NCI-H345 treated with DMSO at 0.1 percent for 48 hours (cell line): ENCODE results near the gene RBPMS2.

Experiments
- DNase-seq: peaks from one replicate; lab custom pipeline; 2025; ENCODE audit not compliant: unreplicated experiment; lab: John Stamatoyannopoulos, UW

The RBPMS2 gene

DNA sequence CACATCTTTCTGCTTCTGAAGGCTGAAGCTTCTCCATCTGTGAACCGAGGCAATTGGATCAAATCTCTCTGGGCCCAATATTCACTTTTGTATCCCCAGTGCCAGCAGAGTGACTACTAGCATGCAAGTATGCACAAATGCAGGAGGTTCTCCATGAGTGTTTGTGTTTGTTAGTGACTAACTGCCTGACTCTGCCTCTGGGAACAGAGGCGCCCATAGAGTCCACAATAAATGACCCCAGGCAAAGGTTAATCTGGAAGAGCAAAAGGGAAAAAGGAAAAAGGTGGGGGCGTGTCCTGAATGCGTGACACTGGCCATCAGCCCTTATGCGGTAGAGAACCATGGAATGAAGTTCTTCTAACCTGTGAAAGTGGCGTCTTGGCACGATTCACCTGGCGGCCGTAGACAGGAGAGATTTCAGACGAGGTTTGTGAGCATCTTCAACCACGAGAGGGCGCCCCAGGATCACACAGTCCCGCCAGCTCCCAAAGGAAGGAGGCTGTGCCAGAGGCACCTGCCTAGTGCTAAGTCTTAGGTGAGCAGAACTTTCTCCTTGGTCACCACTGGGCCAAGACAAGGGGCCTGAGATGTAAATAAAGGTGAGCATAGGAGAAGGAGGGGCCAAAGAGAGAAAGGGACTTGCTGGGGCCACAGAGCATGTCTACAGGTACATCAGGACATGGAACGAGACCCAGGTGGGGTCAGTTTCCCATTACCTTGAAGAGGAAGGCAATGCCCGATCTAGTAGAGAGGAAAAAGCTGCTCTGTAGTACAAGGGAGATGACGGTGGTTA lies 44.2 kb downstream of the RBPMS2 start:
- peak; percentile 27 for DNase-seq

DNA sequence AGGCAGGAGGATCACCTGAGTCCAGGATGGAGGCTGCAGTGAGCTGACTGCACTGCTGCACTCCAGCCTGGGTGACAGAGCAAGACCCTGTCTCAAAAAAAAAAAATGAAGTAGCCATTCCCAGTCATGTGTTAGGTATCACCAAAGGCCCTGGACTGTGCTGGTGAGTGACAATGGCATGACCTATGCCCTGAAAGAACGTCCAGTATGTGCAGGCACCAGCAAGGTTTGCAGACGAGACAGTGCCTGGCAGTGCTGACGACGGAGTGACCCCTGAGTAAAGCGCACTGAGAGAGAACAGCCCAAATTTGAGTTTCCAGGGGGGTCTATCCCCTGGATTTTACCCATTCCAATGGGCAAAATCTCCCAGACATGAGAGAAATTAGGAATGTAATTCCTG lies 45.2 kb downstream of the RBPMS2 start:
- DNase-seq: no peak

DNA sequence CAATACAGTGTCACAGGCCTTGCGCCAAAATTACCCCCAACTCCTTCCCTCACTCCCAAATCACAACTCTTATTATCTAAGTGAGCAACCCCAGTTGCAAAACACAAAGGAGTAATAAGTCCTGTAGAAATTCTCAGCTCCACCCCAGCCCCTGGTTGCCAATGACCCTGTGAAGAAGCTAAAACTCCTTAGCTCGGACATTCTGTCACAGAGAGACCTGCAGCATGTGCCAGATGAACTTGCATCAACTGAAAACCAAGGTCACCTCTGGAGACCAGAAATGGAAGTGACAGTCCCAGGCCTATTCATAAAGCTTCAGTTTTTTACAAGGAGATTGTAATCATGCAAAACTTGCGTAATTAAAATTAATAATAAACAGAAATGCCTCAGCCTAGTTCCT lies 55.2 kb downstream of the RBPMS2 start:
- DNase-seq: no peak

DNA sequence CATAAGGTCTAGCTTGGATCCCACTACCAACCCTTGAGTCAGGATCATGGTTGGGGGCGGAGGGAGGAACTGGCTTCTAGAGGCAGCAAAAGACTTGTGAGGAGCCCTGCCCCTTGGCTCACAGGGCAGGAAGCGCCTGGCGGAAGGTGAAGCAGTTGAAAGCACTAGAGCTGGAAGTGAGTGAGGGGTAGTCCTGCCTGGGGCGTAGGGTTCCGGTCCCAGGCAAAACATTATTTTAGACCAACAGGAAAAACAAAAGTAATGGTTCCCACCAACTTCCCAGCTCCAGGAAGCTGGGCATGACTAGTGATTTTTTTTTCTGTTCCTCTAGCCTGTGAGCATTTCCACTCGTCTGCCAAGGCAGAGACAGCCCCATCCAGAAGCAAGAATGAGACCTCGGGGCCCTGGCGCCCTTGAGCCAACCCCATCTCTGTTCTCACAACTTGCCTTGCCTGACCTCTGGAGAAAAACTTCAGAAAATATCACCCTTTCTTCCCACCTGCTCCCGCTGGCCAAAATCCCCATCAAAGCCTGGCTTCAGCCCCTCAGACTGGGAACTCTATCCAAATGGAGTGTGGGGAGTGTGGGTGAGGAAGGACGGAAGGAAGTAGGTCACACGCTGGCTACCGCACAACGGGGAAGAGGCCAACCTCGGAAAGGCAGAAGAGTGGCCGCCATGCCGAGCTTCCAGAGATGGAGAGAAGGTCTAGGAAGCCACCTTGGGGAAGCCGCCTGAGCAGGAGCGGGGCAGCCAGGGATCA lies 57.5 kb downstream of the RBPMS2 start:
- DNase-seq: no peak

DNA sequence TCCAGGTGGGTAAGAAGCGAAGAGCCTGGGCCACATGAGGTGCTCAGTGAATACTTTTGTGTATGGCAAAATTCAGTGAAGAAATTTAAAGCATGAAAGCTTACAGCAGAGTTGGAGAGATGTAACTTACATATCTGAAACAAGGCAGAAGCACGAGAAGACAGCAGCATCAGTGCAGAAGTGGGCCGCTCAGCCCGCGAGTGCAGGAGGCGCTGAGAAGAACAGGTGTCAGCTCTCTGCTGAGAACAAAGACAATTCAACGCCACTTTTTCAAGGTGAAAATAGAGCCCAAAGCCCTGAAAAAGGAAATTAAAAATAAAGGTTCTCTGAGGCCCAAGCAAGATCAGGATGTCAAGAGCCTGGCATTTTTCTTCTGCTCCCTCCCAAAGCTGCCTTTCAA lies 58.3 kb downstream of the RBPMS2 start:
- DNase-seq: no peak

DNA sequence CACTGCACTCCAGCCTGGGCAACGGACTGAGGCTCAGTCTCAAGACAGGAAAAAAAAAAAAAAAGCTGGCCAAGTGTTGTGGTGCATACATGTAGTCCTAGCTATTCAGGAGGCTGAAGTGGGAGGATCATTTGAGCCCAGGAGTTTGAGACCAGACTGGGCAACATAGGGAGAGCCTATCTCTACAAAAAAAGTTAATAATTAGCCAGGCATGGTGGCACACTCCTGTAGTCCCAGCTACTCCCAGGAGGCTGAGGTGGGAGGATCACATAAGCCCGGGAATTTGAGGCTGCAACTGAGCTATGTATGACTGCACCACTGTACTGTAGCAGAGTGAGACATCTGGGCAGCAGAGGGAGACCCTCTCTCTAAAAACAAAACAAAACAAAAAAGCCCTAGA lies 58.9 kb downstream of the RBPMS2 start:
- DNase-seq: no peak

DNA sequence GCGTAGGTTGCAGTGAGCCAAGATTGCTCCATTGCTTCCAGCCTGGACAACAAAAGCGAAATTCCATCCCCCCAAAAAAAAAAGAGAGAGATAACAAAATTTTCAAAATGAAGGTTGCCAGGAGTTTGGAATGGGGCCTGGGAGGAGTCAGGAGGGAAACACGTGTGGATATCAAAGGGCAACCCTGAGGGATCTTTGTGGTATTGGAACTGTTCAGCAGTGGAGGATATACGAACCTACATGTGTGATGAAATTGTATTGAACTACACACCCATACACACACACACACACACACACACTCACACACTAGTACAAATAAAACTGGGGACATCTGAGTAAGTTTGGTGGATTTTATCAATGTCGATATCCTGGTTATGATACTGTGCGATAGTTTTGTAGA lies 61.8 kb downstream of the RBPMS2 start:
- no peak for DNase-seq

DNA sequence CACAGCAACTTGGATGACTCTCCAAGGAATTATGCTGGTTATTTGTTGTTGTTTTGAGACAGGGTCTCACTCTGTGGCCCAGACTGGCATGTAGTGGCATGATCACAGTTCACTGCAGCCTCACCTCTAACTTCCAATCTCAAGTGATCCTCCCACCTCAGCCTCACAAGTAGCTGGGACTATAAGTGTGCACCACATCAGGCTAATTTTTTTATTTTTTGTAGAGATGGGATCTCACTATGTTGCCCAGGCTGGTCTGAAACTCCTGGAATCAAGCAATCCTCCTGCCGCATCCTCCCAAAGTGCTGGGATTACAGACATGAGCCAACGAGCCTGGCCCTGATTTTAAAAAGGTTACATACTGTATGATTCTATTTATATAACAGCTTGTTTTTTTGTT lies 63.0 kb downstream of the RBPMS2 start:
- no peak for DNase-seq

DNA sequence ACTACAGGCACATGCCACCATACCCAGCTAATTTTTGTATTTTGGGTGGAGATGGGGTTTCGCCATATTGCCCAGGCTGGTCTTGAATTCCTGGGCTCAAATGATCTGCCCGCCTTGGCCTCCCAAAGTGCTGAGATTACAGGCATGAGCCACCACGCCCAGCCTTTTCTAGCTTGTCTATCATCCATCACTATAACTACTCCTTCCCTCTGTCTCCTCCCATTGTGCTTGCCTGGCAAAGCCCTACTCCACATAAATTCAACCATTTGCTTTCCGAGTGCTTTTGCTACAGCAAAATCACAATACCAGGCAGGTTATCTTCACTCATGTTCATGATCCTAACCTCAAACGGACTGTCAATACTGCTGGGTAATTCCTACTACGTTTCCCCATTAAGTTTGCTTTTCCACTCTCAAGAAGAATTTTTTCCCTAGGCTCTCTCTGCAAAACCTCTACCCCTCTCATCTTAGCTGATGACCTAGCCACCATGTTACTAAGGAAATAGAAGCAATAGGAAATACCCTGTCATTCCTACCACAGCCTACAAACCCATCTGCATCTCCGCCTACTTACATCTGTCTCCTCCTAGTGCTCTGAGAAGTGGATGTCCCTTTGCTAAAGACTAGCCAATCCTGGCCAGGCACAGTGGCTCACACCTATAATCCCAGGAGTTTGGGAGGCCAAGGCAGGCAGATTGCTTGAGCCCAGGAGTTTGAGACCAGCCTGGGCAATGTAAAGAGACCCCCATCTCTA lies 64.5 kb downstream of the RBPMS2 start:
- no peak for DNase-seq

DNA sequence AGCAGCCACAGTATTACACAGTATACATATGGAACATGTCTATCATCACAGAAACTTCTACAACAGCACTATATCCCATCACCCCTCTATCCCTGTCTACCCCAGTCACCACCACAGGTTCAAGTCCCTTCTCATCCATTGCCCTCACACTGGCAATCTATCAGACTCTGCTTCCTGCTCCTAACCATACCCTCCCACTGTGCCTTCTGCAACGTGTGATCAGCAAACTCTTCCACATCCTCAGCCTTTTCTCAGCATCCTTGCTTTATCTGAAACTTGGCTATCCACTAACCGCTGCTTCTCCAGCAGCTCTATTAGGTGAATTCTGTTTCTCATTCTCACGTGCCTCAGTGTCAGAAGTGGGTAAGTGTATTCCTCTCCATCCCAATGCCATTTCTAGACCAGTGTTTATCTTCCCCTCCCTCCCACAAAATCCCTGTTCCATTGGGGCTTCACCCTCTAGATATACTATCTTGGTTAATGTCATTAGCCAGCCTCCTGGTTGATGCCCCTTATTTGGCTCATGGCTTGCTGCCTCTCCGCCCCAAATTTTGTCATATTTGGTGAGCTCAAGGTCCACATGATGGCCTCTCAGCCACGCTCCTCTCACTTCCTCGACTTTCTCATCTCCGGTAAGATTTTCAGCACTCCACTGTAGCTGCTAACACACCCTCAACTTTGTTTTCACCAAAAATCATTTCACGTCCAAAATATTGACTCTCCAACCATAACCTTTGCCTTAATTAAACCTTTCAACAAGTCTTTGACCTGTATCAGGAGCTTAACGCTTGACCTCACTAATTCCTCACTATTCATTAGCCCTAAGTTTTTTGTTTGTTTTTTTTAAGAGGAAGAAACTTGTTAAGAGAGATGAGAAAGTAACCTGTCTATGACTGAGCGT lies 69.1 kb downstream of the RBPMS2 start:
- no peak for DNase-seq

DNA sequence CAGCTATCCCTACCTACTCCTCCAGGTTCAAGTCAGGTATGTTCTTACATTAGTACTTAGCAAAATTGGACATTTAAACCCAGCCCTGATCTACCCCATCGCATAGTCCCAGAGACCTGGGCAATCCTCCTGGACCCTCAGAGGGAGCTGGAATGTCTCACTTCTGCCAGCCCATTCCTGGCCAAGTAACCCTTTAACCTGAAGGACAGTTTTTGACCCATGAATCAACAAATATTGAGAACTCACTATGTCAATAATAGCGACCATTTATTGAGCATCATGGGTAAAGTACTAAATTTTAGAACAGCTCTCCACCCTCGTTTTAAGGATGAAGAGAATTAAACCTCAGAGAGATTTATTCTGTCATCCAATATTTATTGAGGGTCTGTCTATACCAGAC lies 70.4 kb downstream of the RBPMS2 start:
- DNase-seq: no peak

DNA sequence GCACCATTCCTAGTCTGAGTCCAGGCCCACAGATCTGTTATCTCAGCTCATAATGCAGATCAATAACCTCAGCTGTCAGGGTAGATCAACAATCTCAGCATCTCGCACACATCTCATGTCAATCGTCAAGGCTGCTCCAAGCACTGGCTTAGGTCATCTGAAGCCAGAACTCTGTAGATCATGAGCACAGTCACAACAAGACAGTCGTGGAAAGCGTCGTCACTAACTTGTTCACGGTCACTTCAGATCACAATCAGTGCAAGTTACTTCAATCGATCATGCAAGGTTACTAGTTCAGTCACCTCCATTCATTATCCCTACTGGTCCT lies 71.8 kb downstream of the RBPMS2 start:
- no peak for DNase-seq

DNA sequence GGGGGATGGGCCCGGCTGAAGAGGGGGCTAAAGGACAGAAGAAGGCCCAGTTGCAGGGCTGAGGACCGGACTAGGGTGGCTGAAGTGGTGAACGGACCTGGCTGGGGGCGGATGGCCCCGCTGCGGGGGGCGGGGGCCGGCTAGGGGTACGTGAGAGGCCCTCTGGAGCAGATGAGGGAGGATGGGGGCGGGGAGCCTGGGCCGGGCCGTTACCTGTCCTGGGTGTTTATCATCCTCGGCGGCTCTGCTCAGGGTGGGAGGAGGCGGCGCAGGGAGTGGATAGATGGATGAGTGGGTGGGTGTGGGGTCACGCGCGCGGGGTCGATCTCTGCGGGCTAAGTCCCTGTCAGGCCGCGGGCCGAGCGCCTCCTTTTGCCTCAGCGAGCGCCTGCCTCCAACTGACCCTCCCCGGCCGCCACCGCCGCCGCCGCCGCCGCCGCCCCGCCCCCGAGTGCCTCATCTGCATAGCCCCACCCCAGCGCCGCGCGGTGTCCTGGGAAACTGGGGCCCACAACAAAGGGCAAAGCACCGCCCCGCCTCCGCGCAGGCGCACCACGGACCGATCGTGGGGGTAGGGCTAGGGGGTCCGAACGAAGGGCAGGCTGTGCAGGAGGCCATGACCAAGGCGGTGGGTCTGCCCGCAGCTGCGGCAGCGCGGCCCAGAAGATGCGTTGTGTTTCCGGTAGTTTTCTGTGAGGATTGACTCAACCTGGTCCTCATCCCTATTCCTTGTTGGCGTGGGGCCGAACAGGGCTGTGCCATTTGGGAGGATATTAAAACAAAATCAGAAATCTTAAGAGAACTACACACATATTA lies 72.4 kb downstream of the RBPMS2 start:
- DNase-seq: peak; percentile 79

DNA sequence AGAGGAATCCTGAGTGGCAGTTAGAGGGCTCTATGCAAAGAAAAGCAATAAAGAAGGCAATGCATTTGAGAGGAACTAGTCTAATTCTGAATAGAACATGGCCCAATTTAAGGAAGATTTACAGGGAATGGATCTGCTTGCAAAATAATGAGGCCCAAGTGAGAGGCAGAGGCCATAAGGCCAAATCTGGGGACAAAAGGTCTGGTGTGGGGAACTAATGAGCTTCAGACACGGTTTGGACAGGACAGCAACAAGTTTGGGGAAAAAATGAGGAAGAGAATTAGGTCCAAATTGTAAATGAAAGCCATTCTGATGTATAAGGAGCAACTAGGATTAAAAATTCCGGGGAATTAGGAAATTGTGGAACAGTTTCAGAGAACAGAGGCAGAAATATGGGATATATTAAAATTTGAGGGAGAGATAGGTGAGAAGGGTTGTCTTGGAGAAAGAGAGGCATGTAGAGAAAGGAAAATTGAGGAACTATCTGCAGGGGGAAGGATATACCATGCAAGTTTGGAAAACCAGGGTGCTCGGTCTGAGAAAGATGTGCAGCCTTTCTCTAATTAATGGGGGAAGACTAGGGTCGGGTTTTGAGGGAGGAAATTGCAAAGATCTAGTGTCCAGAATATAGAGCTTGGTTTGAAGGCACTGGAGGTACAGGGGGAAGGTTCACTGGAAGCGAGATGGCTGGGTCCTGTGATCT lies 73.8 kb downstream of the RBPMS2 start:
- no peak for DNase-seq

DNA sequence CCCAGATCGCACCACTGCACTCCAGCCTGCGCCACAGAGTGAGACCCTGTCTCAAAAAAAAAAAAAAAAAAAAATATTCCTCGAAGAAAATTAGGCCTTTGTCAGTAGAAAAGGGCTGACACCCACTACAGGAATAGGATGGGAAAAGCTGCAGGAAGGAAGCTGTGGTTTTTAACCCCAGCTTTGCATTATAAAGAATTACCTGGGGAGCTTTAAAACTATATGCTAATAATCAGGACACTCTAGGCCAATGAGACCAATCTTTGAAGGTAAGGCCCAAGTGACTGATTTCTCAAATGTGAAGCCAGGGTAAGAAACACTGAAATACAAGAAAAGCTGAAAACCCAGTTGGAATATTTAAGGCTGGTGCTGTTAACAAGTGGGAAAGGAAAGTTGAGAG lies 74.3 kb downstream of the RBPMS2 start:
- no peak for DNase-seq

DNA sequence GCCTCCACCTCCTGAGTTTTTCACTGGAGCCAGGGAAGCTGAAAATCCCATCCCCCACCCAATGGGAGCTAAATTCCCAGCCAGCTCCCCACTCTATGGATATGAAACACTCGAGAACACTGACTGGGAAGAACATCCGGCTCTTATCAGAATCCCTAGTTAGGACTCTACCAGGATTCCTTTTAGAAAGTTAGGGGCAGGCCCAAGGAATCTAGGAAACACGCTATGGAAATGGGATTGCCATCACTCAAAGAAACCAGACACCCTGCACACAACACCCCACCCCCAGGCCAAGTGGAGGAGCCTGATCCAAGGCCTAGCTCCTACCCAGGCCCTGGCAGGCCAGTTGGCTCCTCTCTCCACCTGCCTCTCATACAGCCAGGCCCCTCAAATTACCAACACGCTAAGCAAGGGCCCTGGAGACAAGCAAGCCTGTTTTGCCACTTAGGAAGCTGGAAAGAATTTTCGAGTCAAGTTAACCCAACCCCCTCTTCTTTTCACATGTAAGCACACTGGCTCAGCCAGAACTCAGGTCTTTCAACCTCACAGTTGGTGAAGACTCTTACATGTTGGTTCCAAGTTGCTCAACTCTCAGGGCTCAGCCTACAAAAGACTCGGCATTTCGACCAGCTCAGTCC lies 75.5 kb downstream of the RBPMS2 start:
- no peak for DNase-seq

DNA sequence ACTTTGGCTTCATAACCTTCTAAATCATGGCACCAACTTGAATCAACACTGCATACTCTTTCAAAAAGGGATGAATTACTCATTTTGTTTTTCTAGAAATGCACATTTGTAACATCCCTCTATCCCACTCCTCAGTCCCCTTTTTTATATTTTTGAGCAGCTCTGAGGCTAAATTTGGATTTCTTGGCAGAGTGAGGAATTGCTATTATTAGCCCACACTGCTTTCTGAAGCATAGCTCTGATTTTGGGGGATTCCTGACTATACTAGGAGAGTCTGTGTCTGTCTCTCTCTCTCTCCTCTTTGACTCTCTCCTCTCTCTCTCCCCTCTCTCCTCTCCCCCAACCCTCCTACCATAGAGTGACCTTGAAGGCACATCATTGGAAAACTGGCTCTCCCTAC lies 76.6 kb downstream of the RBPMS2 start:
- DNase-seq: no peak

DNA sequence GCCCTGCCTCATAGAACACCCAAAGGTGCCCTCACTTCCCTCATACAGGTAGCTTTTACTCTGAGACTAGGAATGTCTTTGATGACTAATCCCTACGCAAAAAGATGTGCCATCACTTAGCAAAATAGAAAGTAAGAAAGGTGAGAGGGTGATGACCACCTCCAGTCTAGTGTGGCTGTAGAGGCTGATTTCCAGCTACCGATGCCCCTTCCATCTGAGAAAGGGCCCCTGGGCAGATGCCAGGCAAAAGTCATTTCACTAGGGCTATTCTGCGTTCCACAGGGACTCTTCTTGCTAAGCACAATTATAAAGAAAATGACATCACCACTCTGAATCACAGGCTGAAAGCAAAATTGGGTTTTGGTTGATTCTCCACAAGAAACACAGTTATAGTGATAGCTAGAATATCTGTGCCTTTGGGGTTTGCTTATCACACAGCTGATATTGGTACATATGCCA lies 77.4 kb downstream of the RBPMS2 start:
- DNase-seq: no peak

DNA sequence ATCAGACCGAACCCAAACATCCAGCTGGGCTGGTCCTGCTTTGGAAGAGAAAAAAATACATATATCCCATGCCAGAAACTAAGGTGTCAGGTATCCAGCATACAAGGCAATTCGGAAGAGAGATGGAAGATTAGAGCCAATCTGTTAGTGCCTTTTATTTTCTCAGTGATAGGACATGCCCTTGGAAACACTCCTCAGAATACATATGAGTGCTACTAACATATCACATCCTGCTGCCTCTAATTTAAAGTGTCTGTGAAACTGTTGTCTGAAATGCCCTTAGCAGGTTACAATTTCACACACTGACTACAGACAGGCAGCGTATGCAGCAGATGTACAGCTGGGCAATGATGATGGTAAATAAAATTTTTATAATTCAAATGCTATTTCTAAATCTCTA lies 78.9 kb downstream of the RBPMS2 start:
- DNase-seq: no peak
